ENCODE data around the gene PCDHGA1.

DNA sequence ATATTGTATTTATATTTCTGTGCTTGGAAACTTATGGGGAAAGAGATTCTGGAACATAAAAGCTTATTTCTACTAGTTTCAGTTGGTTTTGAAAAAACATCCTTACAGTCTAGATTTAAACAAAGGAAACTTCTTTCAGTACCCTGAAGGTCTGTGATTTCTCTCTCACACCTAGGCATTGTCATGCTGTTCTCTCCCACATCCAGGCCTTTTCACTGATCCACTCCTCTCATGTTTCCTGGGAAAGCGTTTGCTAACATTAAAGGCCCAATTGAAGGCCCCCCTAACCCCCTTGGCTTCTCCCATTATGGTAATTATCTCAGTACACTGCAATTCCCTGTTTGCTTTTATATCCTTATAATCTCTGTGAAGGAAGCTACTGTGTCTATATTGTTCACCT lies 12.5 kb downstream of the PCDHGA1 start:
- TF ChIP-seq, protein P1, sequence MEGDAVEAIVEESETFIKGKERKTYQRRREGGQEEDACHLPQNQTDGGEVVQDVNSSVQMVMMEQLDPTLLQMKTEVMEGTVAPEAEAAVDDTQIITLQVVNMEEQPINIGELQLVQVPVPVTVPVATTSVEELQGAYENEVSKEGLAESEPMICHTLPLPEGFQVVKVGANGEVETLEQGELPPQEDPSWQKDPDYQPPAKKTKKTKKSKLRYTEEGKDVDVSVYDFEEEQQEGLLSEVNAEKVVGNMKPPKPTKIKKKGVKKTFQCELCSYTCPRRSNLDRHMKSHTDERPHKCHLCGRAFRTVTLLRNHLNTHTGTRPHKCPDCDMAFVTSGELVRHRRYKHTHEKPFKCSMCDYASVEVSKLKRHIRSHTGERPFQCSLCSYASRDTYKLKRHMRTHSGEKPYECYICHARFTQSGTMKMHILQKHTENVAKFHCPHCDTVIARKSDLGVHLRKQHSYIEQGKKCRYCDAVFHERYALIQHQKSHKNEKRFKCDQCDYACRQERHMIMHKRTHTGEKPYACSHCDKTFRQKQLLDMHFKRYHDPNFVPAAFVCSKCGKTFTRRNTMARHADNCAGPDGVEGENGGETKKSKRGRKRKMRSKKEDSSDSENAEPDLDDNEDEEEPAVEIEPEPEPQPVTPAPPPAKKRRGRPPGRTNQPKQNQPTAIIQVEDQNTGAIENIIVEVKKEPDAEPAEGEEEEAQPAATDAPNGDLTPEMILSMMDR (IDR thresholded peaks at IDR 0.05), result no peak
- no peak for TF ChIP-seq POLR2A (IDR thresholded peaks at IDR 0.05)

Measured in right lobe of liver (tissue), 4 donors.